K562 (cell line): Measurements from ENCODE around the gene HPGDS. TPM values are rescaled to one million over a fixed set of nuclear protein-coding genes. Genes with fewer than 3 reads are reported as not detected.

Experiments used
- ATF7 ChIP-seq: fragments of 450-650 bp; IDR thresholded peaks from 2 replicates; pipeline ENCODE4 v1.7.1; 2014; ENCODE audit warnings: mild to moderate bottlenecking, moderate library complexity
- CEBPG ChIP-seq, 3 experiments: fragments of 200-800 bp in 1 of 3; sonication (Bioruptor generic) in 1 of 3; sonication (generic) in 1 of 3; formaldehyde crosslinking in 1 of 3; IDR thresholded peaks in 2 of 3; conservative IDR thresholded peaks in 1 of 3; 2 replicates each; pipeline versions ENCODE4 v1.6.1 to v1.8.0; 2016 to 2022; ENCODE audit warnings: missing compliant biosample characterization in 2 of 3, missing genetic modification characterization in 2 of 3, mild to moderate bottlenecking in 1 of 3, missing genetic modification reagents in 1 of 3
- CHD4 ChIP-seq: fragments of 200-600 bp; sonication (generic); IDR thresholded peaks from 3 replicates; pipeline ENCODE4 v1.6.1; 2012; ENCODE audit warnings: low read depth, mild to moderate bottlenecking, mixed read lengths, low read length, inconsistent platforms; ENCODE audit not compliant: insufficient read depth, insufficient replicate concordance, poor library complexity, severe bottlenecking
- COPS2 ChIP-seq: fragments of 450-650 bp; conservative IDR thresholded peaks from 2 replicates; pipeline ENCODE4 v1.6.1; 2016; ENCODE audit warnings: mild to moderate bottlenecking, moderate library complexity
- CTCF ChIP-seq, 3 experiments: IDR thresholded peaks in 2 of 3; conservative IDR thresholded peaks in 1 of 3; 2 replicates each; pipeline ENCODE4 v1.5.1; 2011 to 2012; ENCODE audit warnings: low read length in 3 of 3, mild to moderate bottlenecking in 3 of 3, control low read depth in 2 of 3, improper control_type of control experiment in 1 of 3, inconsistent platforms in 1 of 3, low read depth in 1 of 3, mixed read lengths in 1 of 3, moderate library complexity in 1 of 3; ENCODE audit not compliant: insufficient read depth in 2 of 3
- FOXA3 ChIP-seq, 2 experiments: fragments of 450-650 bp in 1 of 2; sonication (generic) in 1 of 2; formaldehyde crosslinking; IDR thresholded peaks in 1 of 2; conservative IDR thresholded peaks in 1 of 2; 2 replicates each; pipeline versions ENCODE4 v1.4.0 to v1.8.0; 2020 to 2022; ENCODE audit warnings: mild to moderate bottlenecking in 2 of 2, missing genetic modification reagents in 1 of 2
- GATA2 ChIP-seq: sonication (generic); formaldehyde crosslinking; IDR thresholded peaks from 2 replicates; pipeline ENCODE4 v1.4.0; 2020; ENCODE audit warnings: mild to moderate bottlenecking, missing genetic modification reagents
- ILK ChIP-seq: fragments of 450-650 bp; IDR thresholded peaks from 2 replicates; pipeline ENCODE4 v1.6.1; 2016; ENCODE audit warnings: missing genetic modification characterization, low read depth, mild to moderate bottlenecking, missing compliant biosample characterization, moderate library complexity, borderline replicate concordance
- MLX ChIP-seq, 2 experiments: fragments of 450-650 bp in 1 of 2; sonication (generic) in 1 of 2; formaldehyde crosslinking; conservative IDR thresholded peaks; 2 replicates each; pipeline versions ENCODE4 v1.4.0 to v1.8.1; 2020 to 2022; ENCODE audit warnings: mild to moderate bottlenecking in 1 of 2, missing genetic modification reagents in 1 of 2
- PKNOX1 ChIP-seq: fragments of 450-650 bp; IDR thresholded peaks from 2 replicates; pipeline ENCODE4 v1.6.1; 2016
- SMC3 ChIP-seq: conservative IDR thresholded peaks from 2 replicates; pipeline ENCODE4 v1.6.1; 2011; ENCODE audit warnings: low read depth, low read length, improper control_type of control experiment; ENCODE audit not compliant: insufficient read depth
- THAP12 ChIP-seq: fragments of 250-450 bp; sonication (Bioruptor Pico); IDR thresholded peaks from 2 replicates; pipeline ENCODE4 v1.9.0; 2021; ENCODE audit warnings: mild to moderate bottlenecking, inconsistent platforms
- ZNF23 ChIP-seq: fragments of 250-450 bp; sonication (Bioruptor Pico); IDR thresholded peaks from 2 replicates; pipeline ENCODE4 v1.4.0; 2020; ENCODE audit warnings: mild to moderate bottlenecking
- ZNF589 ChIP-seq: fragments of 200-800 bp; sonication (Bioruptor generic); IDR thresholded peaks from 2 replicates; pipeline ENCODE4 v1.6.1; 2016; ENCODE audit warnings: low read depth, missing genetic modification characterization, missing compliant biosample characterization
- ZNF644 ChIP-seq: fragments of 200-800 bp; sonication (Bioruptor generic); IDR thresholded peaks from 2 replicates; pipeline ENCODE4 v1.6.1; 2016; ENCODE audit warnings: low read depth, missing genetic modification characterization, missing compliant biosample characterization
- ZNF696 ChIP-seq: fragments of 250-450 bp; sonication (Bioruptor Pico); conservative IDR thresholded peaks from 2 replicates; pipeline ENCODE4 v1.4.0; 2020; ENCODE audit warnings: mild to moderate bottlenecking, moderate library complexity
- ZNF778 ChIP-seq: fragments of 450-650 bp; formaldehyde crosslinking; IDR thresholded peaks from 2 replicates; pipeline ENCODE4 v1.4.0; 2020; ENCODE audit warnings: mild to moderate bottlenecking, moderate library complexity
- ZSCAN32 ChIP-seq: fragments of 450-650 bp; formaldehyde crosslinking; IDR thresholded peaks from 2 replicates; pipeline ENCODE4 v1.4.0; 2020; ENCODE audit warnings: mild to moderate bottlenecking, moderate library complexity
- polyA plus RNA-seq, 8 experiments: library from polyadenylated mRNA; depleted of rRNA in 4 of 8; stranded (reverse) in 5 of 8; unstranded in 3 of 8; fragments of >200 nt; fragmentation: Nextera tagmentation in 2 of 8; fragmentation: Illumina TruSeq in 1 of 8; extraction: Ambion mirVana in 2 of 8; extraction: Trizol in 1 of 8; gene quantifications; 2 replicates each; pipeline versions ENCODE4 v1.2.1 to v1.2.3, GENCODE V29; 2011 to 2014; ENCODE audit warnings: inconsistent platforms in 1 of 8, missing spikeins in 1 of 8
- total RNA-seq, 7 experiments: library from RNA; depleted of rRNA in 6 of 7; stranded (reverse); fragments of >200 nt in 6 of 7; fragmentation: Illumina TruSeq in 2 of 7; extraction: Trizol in 2 of 7; gene quantifications; 2 replicates each; pipeline versions ENCODE4 v1.2.1 to v1.2.3, GENCODE V29; 2011 to 2021; ENCODE audit warnings: low replicate concordance in 1 of 7
- TF ChIP-seq, protein P1 (sequence below), 2 experiments: fragments of 450-650 bp; IDR thresholded peaks; 2 replicates each; pipeline ENCODE4 v1.6.1; 2016

Gene HPGDS
- total and polyA plus RNA-seq, 9 of the 15 experiments (the other 6 are each of a cell fraction or from before 2014, with no cell fraction given): 0.07 to 0.36 (median 0.14) TPM; not detected in 4

- TF ChIP-seq ZNF778 (CRISPR knock-in tag) (no peak), ZNF23 (CRISPR knock-in tag) (no peak), ZNF696 (CRISPR knock-in tag) (no peak), PKNOX1 (0 out of 2 replicates have a peak, but pooled peaks have one; percentile 35), FOXA3 (CRISPR knock-in tag; conservative IDR thresholded peaks at IDR 0.05 in 1 of 2, IDR thresholded peaks at IDR 0.05 in 1 of 2) (peak; percentile 41 to 73; a peak in 3 of 4 replicates), SMC3 (0 out of 2 replicates have a peak, but pooled peaks have one; percentile 12), CEBPG (CRISPR knock-in tag; IDR thresholded peaks at IDR 0.05) (no peak), CEBPG (tag; conservative IDR thresholded peaks at IDR 0.05 in 1 of 2, IDR thresholded peaks at IDR 0.05 in 1 of 2) (no peak), ATF7 (0 out of 2 replicates have a peak, but pooled peaks have one; percentile 52), MLX (CRISPR knock-in tag; conservative IDR thresholded peaks at IDR 0.05) (no peak), CHD4 (no peak), ILK (tag) (no peak), GATA2 (CRISPR knock-in tag) (no peak), ZSCAN32 (no peak), CTCF (IDR thresholded peaks at IDR 0.05 in 2 of 3, conservative IDR thresholded peaks at IDR 0.05 in 1 of 3; ENCODE audit: insufficient read depth in 2 of 3, low read depth in 1 of 3, low read length in 3 of 3) (peak; percentile 57 to 64 (median 61)), THAP12 (CRISPR knock-in tag) (no peak), COPS2 (no peak), ZNF589 (CRISPR knock-in tag) (no peak), ZNF644 (tag) (no peak)
- TF ChIP-seq, protein P1, sequence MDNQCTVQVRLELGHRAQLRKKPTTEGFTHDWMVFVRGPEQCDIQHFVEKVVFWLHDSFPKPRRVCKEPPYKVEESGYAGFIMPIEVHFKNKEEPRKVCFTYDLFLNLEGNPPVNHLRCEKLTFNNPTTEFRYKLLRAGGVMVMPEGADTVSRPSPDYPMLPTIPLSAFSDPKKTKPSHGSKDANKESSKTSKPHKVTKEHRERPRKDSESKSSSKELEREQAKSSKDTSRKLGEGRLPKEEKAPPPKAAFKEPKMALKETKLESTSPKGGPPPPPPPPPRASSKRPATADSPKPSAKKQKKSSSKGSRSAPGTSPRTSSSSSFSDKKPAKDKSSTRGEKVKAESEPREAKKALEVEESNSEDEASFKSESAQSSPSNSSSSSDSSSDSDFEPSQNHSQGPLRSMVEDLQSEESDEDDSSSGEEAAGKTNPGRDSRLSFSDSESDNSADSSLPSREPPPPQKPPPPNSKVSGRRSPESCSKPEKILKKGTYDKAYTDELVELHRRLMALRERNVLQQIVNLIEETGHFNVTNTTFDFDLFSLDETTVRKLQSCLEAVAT (IDR thresholded peaks at IDR 0.05): no peak
Measured at GRCh38 chr4:94332983-94333590, 9.5 kb downstream of the HPGDS start (continued).
